Umbilical cord (tissue), 2 donors: ENCODE measurements around the gene INTS13. TPM values are rescaled to one million over a fixed set of nuclear protein-coding genes. Genes with fewer than 3 reads are reported as not detected.
"Not testable (repeated sequence)": the region's sequence is repeated elsewhere in the genome, so short reads cannot be mapped to it uniquely, and the experiment has no call there.

Experiments used
- DNase-seq: peaks from one replicate; pipeline ENCODE4 v3.0.0-alpha.2; 2015; ENCODE audit warnings: low spot score
- total RNA-seq: library from RNA; depleted of rRNA; stranded (reverse); fragments of >200 nt; gene quantifications from one replicate; pipeline ENCODE4 v1.2.3, GENCODE V29; 2014; ENCODE audit warnings: low replicate concordance; ENCODE audit not compliant: insufficient read depth

The INTS13 gene
- total RNA-seq, result 42.9 TPM

- peak; percentile 100 for DNase-seq
These were observed at the start of gene INTS13, which contains the start of gene FGFR1OP2 for GRCh38 chr12:26937863-26938700. INTS13 (minus strand) TSS chr12:26937981; CDS start chr12:26936803, 1,178 bp downstream. FGFR1OP2 (plus strand) TSS chr12:26938470; CDS start chr12:26954159, 15,689 bp downstream.

- no peak for DNase-seq
These were observed 45.1 kb upstream of the INTS13 start for GRCh38 chr12:26982866-26983265.

DNA sequence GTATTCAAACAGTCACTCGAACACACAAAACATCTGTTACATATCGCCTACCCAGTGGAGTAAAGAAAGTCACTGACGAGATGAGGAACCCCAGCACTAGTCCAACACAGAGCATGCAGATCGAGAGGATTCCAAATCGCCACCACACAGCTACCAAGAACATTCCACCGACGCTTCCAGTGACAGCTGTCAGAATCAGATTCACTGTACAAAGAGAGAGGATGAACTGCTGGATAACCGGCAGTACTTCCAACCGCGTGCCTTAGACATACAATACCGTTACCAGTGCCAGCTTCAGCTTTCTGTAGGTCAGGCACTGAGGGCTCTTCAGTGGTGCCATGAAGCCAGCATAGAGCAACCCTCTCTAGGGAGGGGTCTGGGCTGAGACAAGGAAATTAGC, 42.0 kb upstream of the INTS13 start:
- DNase-seq, result no peak

GRCh38 chr12:26978801-26979200, 41.0 kb upstream of the INTS13 start:
- DNase-seq, result no peak

GRCh38 chr12:26976687-26977086, 38.9 kb upstream of the INTS13 start:
- DNase-seq, result no peak

DNA sequence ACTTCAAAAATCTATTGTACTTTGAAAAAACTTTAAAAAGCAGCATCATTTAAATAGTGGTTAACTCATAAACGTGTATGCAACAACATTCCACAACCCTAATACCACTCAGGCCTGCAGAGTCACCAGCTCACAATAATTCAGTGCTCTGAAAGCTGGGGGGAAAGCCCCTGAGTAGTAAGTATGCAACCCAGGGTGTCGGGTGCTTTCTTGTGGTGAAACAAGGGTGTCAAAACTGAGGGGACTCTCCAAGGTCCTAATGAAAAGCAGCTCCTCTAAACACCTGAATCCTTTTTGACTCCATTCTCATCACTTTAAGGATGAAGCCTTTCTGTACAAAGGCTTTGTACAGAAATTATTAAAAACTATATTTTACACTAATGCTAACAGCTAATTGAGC, 34.2 kb upstream of the INTS13 start:
- no peak for DNase-seq

- DNase-seq, result no peak
These were observed 32.4 kb upstream of the INTS13 start for GRCh38 chr12:26970136-26970535.

GRCh38 chr12:26966842-26967241, 29.1 kb upstream of the INTS13 start:
- DNase-seq, result no peak

- no peak for DNase-seq
These were observed 25.6 kb upstream of the INTS13 start for GRCh38 chr12:26963413-26963812.

DNA sequence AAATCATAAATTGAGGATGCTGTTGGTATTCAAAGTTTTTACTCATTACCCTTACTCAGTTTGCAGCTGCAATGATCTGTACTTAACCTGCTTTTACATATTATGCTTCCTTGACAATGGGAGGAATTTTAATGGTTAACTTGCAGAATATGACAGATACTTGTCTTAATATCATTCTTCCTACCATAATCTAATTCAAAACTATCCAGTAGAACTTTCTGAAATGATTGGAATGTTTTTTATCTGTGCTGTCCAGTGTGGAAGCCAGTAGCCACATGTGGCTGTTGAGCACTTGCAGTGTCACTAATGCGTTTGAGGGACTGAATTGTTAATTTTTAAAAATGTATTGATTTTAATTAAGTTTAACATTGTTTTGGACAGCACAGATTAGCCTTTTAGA, 24.0 kb upstream of the INTS13 start:
- no peak for DNase-seq

DNA sequence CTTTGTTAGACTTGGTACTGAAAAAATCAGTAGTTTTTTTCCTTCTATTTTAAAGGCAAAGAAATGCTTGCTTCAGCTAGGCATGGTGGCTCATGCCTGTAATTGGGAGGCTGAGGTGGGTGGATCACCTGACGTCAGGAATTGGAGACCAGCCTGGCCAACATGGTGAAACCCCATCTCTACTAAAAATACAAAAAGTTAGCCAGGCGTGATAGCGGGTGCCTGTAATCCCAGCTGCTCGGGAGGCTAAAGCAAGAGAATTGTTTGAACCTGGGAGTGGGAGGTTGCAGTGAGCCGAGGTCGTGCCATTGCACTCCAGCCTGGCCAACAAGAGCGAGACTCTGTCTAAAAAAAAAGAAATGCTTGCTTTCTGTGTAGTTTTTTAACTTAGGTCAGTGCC, 23.6 kb upstream of the INTS13 start:
- not testable (repeated sequence) for DNase-seq

DNA sequence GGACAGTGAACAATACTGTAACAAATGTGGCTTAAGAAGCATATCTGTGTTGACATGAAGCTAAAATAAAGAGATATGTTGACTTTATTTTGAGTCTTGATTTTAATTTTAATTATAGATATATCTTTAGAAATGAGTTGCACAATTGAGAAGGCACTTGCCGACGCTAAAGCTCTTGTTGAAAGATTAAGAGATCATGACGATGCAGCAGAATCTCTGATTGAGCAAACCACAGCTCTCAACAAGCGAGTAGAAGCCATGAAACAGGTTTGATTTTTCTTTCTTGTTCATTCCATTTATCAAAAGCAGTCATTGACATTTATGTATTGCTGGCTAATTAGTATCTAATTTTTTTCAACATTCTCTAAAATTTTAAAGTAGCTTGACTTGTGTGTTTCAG, 16.2 kb upstream of the INTS13 start:
- no peak for DNase-seq

GRCh38 chr12:26953447-26953846, 15.7 kb upstream of the INTS13 start:
- DNase-seq, result peak; percentile 12

DNA sequence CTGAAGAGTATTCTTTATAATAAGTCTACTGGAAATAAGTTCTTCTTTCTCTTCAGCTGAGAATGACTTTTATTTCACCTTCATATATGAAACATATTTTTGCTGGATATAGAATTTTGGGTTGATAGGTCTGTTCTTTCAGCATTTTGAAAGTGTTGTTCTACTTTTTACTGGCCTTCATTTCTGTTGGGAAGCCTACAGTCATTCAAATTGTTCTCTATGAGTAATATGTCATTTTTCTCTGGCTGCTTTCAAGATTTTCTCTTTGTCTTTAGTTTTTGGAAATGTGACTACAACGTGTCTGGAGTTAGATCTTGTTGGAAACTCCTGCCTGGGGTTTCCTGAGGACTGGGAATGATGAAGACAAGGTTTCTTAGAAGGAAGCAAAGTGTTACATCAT, 10.5 kb upstream of the INTS13 start:
- DNase-seq, result no peak

- no peak for DNase-seq
These were observed 3.4 kb upstream of the INTS13 start for GRCh38 chr12:26941215-26941594.

DNA sequence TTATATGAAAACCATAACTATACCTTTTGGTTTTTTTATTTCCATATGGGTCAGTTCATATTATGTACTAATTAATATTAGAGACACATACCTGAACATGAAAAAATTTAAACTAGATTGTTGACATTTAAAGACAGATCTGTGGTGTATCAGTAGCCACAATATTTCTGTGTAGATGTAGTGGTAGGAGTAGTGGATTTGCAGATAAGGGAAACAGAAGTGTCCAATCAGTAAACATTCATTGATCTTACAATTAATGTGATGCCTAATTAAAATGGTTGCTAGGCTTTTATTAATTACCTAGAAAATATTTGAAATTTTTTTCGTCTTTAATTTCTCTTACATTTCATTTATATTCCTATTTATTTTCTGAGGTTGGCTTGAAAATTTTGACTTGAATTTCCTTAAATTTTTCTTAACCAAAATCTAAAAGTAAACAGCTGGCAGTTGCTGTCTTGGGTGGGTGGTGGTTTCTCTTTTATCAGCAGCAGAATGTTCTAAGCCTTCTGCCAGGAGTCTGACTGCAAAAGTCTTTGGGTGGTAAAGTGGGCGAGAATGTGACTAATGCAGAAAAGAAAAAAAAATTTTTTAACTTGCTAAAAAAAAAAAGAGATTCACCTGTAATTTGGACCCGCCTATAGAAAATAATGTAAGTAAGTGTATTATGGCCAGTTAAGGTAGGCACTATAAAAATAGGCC, 2.9 kb upstream of the INTS13 start:
- DNase-seq, result no peak

- no peak for DNase-seq
These were observed 2.2 kb upstream of the INTS13 start for GRCh38 chr12:26939953-26940352.

GRCh38 chr12:26939192-26939832, 1.5 kb upstream of the INTS13 start:
- peak; percentile 6 for DNase-seq

DNA sequence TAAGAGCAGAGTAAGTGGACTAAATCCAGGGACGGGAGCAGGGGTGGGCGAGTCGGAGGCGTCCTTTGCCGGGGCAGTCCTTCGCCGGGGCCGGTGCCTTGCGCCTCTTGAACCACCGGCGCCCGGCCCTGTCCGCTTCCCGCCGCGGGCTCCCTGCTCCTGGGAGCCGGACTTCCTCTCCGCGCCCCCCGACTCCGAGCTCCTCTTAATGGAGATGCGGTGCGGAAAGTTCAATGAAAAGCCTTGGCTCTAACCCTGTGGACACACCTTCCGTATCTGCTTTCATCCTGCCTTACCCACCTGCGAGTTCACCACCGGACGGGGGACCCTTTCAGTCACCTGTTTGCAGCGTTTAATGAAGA, 901 bp upstream of the INTS13 start:
- no peak for DNase-seq

- DNase-seq, result no peak
These were observed 328 bp downstream of the INTS13 start for GRCh38 chr12:26937443-26937862.

- peak; percentile 17 for DNase-seq
These were observed 980 bp downstream of the INTS13 start for GRCh38 chr12:26936559-26937442.
